GM08714 (cell line): ENCODE data around the gene NPAS1.

Experiments
- H3K4me3 ChIP-seq: fragments of 200-500 bp; sonication (Bioruptor generic); 2 replicates; pipeline ENCODE4 v1.5.1; 2014; ENCODE audit warnings: mild to moderate bottlenecking, low read length, inconsistent platforms
- ZNF274 ChIP-seq: IDR thresholded peaks from 2 replicates; pipeline ENCODE4 v1.6.1; 2012; ENCODE audit warnings: mild to moderate bottlenecking, low read depth, low read length

Gene NPAS1

GRCh38 chr19:46984077-46985010, 35.3 kb upstream of the NPAS1 start:
- H3K4me3 ChIP-seq, result no peak overlapping the region
- no peak for TF ChIP-seq ZNF274

GRCh38 chr19:46985542-46986415, 33.9 kb upstream of the NPAS1 start:
- H3K4me3 ChIP-seq, result no peak overlapping the region
- no peak for TF ChIP-seq ZNF274

DNA sequence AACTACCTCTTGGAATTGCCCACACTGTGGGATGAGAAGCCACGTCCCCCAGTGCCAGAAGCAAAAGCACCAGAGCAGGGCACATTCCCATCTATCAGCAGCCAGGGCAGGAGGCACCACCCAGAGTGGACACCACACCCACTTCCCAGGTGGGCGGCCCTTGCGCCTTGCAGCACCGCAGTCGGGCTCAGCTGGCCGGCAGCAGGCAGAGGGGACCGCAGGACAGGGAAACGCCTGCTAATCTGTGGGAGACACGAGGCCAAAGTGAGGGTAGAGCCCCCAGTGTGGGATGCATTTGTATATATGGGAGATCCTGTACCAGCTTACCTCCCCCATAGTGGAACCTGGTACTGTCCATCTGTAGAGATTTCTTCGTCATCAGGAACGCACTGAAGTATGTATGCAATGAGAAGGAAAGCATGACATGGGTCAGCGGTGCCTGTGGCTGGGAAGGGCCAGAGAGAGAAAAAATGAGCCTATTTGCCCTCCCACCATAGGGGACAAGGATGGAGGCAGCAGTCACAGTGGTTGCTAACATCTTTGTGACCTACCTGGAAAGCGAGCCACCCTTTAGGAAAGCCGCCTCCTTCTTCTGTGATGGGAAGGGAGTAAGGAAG, 30.9 kb upstream of the NPAS1 start:
- TF ChIP-seq ZNF274, result no peak
- no peak overlapping the region for H3K4me3 ChIP-seq

DNA sequence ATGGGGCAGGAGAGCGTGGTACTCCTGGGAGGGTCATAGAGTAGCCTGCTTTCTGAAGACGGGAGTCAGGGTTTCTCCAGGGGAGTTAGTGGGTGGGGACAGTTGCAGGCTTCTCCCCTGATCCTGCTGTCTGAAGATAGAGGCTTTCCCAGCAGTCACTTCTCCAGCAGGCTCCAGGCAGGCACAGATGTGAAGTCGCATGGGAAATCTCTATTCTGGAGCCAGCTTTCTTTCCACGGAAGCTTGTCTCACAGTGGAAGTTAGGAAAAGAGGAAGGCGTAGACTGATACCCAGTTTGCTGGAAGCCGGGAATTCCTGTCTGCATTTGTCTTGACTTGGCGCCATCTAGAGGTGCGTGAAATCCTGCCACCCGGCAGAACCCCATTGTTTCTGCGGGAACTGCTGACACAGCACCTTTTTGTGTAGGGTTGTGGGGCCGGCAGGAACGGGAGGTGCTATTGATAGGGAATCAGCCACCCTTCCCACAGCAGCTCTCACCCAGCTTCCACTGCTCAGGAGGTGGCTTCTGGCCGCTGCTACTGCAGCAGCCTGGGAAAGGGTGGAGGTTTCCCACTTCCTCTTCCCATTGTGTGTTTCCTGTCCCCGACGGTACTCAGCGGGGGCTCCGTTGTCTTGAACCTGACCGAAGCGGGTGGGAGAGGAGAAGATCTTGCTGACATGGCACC, 28.5 kb upstream of the NPAS1 start:
- no peak for TF ChIP-seq ZNF274
- no peak overlapping the region for H3K4me3 ChIP-seq

DNA sequence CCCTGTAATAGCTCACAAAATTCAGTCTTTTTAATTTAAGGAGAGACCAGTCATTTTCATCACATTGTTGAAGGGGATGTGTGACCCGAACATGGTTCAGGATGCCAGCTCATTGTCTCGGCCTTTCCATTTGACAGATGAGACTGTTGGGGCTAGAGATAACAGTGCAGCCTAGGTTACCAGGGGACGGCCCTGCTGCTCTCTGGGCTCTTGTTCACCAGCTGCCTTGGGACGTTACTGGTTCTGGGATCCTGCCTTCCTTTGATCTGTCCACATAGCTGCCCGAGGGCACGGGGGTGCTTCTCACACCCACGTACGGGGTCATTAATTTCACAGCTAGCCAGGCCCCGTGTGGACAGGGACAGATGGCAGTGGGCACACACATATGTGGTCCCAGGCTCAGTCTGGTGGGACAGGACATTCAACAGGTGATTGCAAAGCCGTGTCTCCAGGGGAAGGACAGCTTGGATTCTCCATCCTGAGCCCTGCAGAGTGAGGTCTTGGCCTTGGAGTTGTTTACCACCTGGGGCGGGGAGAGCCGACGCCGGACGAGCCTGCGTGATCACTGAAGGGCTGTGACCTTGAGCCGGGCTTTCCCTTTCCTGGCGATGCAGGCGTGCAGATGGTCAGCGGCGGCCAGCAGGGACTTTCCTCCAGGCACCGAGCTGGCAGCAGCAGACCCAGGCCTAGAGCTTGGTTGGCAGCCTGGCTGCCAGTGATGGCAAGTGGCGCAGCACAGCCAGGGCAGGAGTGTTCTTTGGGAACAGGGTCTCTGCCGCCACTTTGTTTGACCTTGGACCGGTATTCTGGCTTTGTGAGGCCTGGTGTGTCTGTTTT, 26.7 kb upstream of the NPAS1 start:
- H3K4me3 ChIP-seq, result no peak overlapping the region
- TF ChIP-seq ZNF274, result no peak

GRCh38 chr19:46993622-46994021, 26.0 kb upstream of the NPAS1 start:
- TF ChIP-seq ZNF274, result no peak
- H3K4me3 ChIP-seq, result no peak overlapping the region

GRCh38 chr19:46994141-46994686, 25.4 kb upstream of the NPAS1 start:
- no peak for TF ChIP-seq ZNF274

GRCh38 chr19:46995492-46995891, 24.1 kb upstream of the NPAS1 start:
- H3K4me3 ChIP-seq, result no peak overlapping the region
- no peak for TF ChIP-seq ZNF274

More at GRCh38 chr19:46994141-46994686, 25.4 kb upstream of the NPAS1 start:
- no peak overlapping the region for H3K4me3 ChIP-seq

DNA sequence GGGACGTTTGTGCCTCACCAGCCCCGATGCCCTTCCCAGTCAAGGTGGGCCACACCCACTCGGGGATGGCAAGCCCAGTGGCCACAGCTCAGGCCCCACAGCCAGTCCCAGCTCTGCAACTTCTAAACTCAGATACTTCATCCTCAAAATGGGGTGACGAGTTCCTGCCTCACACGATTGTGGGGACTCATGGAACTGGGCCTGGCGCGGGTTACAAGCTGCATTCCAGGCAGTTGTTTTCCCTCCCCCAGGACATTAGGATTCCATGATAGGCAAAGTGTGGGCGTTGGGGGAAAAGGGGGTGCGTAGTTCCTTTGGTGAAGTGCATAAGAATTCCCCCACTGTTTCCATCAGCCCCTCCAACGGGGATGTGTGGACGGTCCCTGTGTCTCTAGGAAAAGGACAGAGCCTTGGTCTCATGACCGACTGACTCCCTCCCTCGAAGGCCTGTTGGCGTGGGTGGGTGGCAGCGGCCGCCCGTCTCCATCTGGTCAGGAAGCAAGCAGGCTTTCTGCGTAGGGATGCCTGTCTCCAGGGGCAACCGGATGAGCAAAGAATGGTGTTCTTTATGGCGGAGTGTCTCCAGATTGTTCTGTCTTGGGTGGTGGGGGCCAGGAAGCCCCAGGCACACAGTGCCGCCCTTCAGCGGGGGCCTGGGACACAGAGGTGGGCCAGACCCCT, 21.1 kb upstream of the NPAS1 start:
- H3K4me3 ChIP-seq, result no peak overlapping the region

GRCh38 chr19:46999377-46999776, 20.3 kb upstream of the NPAS1 start:
- no peak for TF ChIP-seq ZNF274
- H3K4me3 ChIP-seq, result no peak overlapping the region

More for the DNA sequence above, 21.1 kb upstream of the NPAS1 start:
- TF ChIP-seq ZNF274, result no peak

DNA sequence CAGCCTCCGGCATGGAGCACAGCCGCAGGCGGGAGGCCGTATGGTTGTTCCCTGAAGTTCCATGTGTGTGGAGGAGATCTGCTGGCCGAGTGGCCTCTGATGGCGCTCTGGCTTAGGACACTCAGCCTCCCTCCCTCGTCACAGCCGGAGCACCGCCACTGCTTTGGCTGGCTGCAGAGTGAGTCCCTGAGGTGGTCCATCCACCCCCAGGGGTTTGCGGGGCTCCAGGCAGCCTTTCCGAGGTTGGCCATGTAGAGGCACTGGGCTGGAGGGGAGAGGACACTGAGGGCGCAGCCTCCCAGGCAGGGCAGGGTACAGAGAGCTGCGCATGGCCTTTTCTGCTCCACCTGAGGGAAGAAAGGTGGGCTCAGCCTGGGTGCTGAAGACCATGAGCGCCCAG, 19.8 kb upstream of the NPAS1 start:
- no peak for TF ChIP-seq ZNF274

GRCh38 chr19:47000373-47000772, 19.3 kb upstream of the NPAS1 start:
- H3K4me3 ChIP-seq, result no peak overlapping the region
- no peak for TF ChIP-seq ZNF274

More for the DNA sequence above, 19.8 kb upstream of the NPAS1 start:
- no peak overlapping the region for H3K4me3 ChIP-seq
